HepG2 (cell line): Measurements from ENCODE around the gene ABCB6. TPM values are rescaled to one million over a fixed set of nuclear protein-coding genes. Genes with fewer than 3 reads are reported as not detected.

ENCODE experiments used
- ATAC-seq: fragments of 200-7000 bp; cut with Tn5 transposase; 3 replicates; pipeline ENCODE4 v1.9.1; 2020; ENCODE audit warnings: mild to moderate bottlenecking, moderate library complexity
- BruUV-seq: library from RNA; stranded (reverse); fragments of 400-500 nt; replicated peaks from 2 replicates; lab custom pipeline; 2021; lab: Mats Ljungman, UMichigan
- CTCF ChIA-PET: fragments of 300-600 bp; formaldehyde crosslinking; extraction: SDS; loops from one replicate; lab custom pipeline; 2021; ENCODE audit warnings: low total read pairs, inconsistent platforms, low intra/inter-chr PET ratio; lab: Yijun Ruan, JAX
- POLR2A ChIA-PET: fragments of 350-600 bp; sonication (Branson Sonifier 250); formaldehyde crosslinking; loops from one replicate; lab custom pipeline; 2020; ENCODE audit warnings: antibody characterized with exemption, inconsistent platforms; lab: Yijun Ruan, JAX
- DNase-seq: peaks from one replicate; pipeline ENCODE4 v3.0.0-alpha.2; 2015; ENCODE audit warnings: low spot score
- FAIRE-seq: peaks from 3 replicates; lab custom pipeline; 2011; peaks lifted over from hg19 to GRCh38; lab: Jason Lieb, UNC
- H2AFZ ChIP-seq: one replicate; pipeline ENCODE4 v1.6.1; 2011; ENCODE audit warnings: low read length, inconsistent platforms
- H3K27ac ChIP-seq: fragments of 300-600 bp; 3 replicates; pipeline ENCODE4 v1.8.0; 2011; ENCODE audit warnings: mixed run types, mild to moderate bottlenecking, mixed read lengths, low read length, inconsistent platforms; ENCODE audit not compliant: insufficient read depth; ENCODE audit errors: extremely low read length
- H3K27me3 ChIP-seq, 2 experiments: fragments of 200-600 bp in 1 of 2; 2 replicates in 1 of 2; 3 replicates in 1 of 2; pipeline versions ENCODE4 v1.6.0 to v1.8.0; 2011; ENCODE audit warnings: low read length in 2 of 2, mild to moderate bottlenecking in 2 of 2, moderate library complexity in 2 of 2, inconsistent platforms in 1 of 2; ENCODE audit not compliant: insufficient read depth in 2 of 2, control insufficient read depth in 1 of 2
- H3K36me3 ChIP-seq, 2 experiments: fragments of 200-600 bp in 1 of 2; replicated peaks in 1 of 2; 2 replicates in 1 of 2; 3 replicates in 1 of 2; pipeline versions ENCODE4 v1.5.1 to v1.8.0; 2011; ENCODE audit warnings: low read length in 2 of 2, inconsistent platforms in 1 of 2; ENCODE audit not compliant: insufficient read depth in 2 of 2, control insufficient read depth in 1 of 2
- H3K4me1 ChIP-seq: 2 replicates; pipeline ENCODE4 v1.5.1; 2012; ENCODE audit warnings: low read length, inconsistent platforms; ENCODE audit not compliant: insufficient read depth
- H3K4me2 ChIP-seq: 2 replicates; pipeline ENCODE4 v1.6.0; 2011; ENCODE audit warnings: low read depth, low read length, inconsistent platforms
- H3K4me3 ChIP-seq, 3 experiments: fragments of 200-600 bp in 1 of 3; sonication (generic), shearing (Covaris generic) in 1 of 3; replicated peaks in 1 of 3; 2 replicates each; pipeline ENCODE4 v1.5.1; 2011 to 2016; ENCODE audit warnings: low read length in 3 of 3, inconsistent platforms in 2 of 3, low read depth in 2 of 3, mild to moderate bottlenecking in 2 of 3, control low read depth in 1 of 3, mixed read lengths in 1 of 3; ENCODE audit not compliant: insufficient read depth in 1 of 3
- H3K79me2 ChIP-seq: one replicate; pipeline ENCODE4 v1.6.1; 2011; ENCODE audit warnings: low read length, inconsistent platforms; ENCODE audit not compliant: insufficient read depth
- H3K9ac ChIP-seq: 2 replicates; pipeline ENCODE4 v1.6.0; 2011; ENCODE audit warnings: mild to moderate bottlenecking, low read depth, low read length, inconsistent platforms; ENCODE audit not compliant: insufficient read depth
- H3K9me3 ChIP-seq: 2 replicates; pipeline ENCODE4 v1.5.1; 2012; ENCODE audit warnings: mild to moderate bottlenecking, low read length
- H4K20me1 ChIP-seq: 2 replicates; pipeline ENCODE4 v1.6.0; 2011; ENCODE audit warnings: inconsistent platforms, mild to moderate bottlenecking, low read length, moderate library complexity; ENCODE audit not compliant: insufficient read depth
- CHCHD3 ChIP-seq: sonication (generic); formaldehyde crosslinking; IDR thresholded peaks from 2 replicates; pipeline ENCODE4 v1.8.0; 2022; ENCODE audit warnings: mild to moderate bottlenecking, missing genetic modification reagents, moderate library complexity
- ELF3 ChIP-seq: IDR thresholded peaks from 2 replicates; pipeline ENCODE4 v1.6.1; 2016; ENCODE audit warnings: missing genetic modification reagents, missing compliant biosample characterization
- HMG20B ChIP-seq: conservative IDR thresholded peaks from 2 replicates; pipeline ENCODE4 v1.6.1; 2016; ENCODE audit warnings: missing genetic modification reagents, missing compliant biosample characterization
- HNRNPK ChIP-seq: fragments of 200-400 bp; formaldehyde crosslinking; IDR thresholded peaks from 2 replicates; pipeline ENCODE4 v1.6.1; 2018; ENCODE audit warnings: low read length, low read depth, moderate library complexity, mild to moderate bottlenecking; ENCODE audit not compliant: poor library complexity, severe bottlenecking
- IKZF4 ChIP-seq: sonication (generic); formaldehyde crosslinking; IDR thresholded peaks from 2 replicates; pipeline ENCODE4 v1.5.1; 2020; ENCODE audit warnings: borderline replicate concordance, mild to moderate bottlenecking, low read depth, missing genetic modification reagents; ENCODE audit errors: not compliant biosample characterization
- IRF1 ChIP-seq: sonication (generic); formaldehyde crosslinking; IDR thresholded peaks from 2 replicates; pipeline ENCODE4 v1.4.0; 2020; ENCODE audit warnings: low read depth, mild to moderate bottlenecking, missing genetic modification reagents
- JUN ChIP-seq: sonication (generic); formaldehyde crosslinking; IDR thresholded peaks from 2 replicates; pipeline ENCODE4 v1.4.0; 2020; ENCODE audit warnings: mild to moderate bottlenecking, missing genetic modification reagents
- KAT2B ChIP-seq: fragments of 150-350 bp; IDR thresholded peaks from 2 replicates; pipeline ENCODE4 v1.6.1; 2014; ENCODE audit warnings: low read depth, low read length, borderline replicate concordance
- KDM4B ChIP-seq: sonication (generic); formaldehyde crosslinking; IDR thresholded peaks from 2 replicates; pipeline ENCODE4 v1.4.0; 2020; ENCODE audit warnings: missing genetic modification reagents
- NFE2L1 ChIP-seq: sonication (generic); formaldehyde crosslinking; IDR thresholded peaks from 2 replicates; pipeline ENCODE4 v1.4.0; 2020; ENCODE audit warnings: missing genetic modification reagents, mild to moderate bottlenecking, borderline replicate concordance
- NR2F2 ChIP-seq: IDR thresholded peaks from 2 replicates; pipeline ENCODE4 v1.6.1; 2012; ENCODE audit warnings: low read depth, inconsistent platforms, borderline replicate concordance
- SMYD3 ChIP-seq: sonication (generic); formaldehyde crosslinking; IDR thresholded peaks from 2 replicates; pipeline ENCODE4 v1.8.1; 2023; ENCODE audit warnings: mild to moderate bottlenecking, missing genetic modification reagents
- SP5 ChIP-seq: IDR thresholded peaks from 2 replicates; pipeline ENCODE4 v1.6.1; 2016; ENCODE audit warnings: low read depth, borderline replicate concordance
- ZNF619 ChIP-seq: sonication (generic); formaldehyde crosslinking; IDR thresholded peaks from 2 replicates; pipeline ENCODE4 v1.4.0; 2020; ENCODE audit warnings: mild to moderate bottlenecking, missing genetic modification reagents
- ZNF780A ChIP-seq: sonication (generic); formaldehyde crosslinking; IDR thresholded peaks from 2 replicates; pipeline ENCODE4 v1.8.0; 2022; ENCODE audit warnings: mild to moderate bottlenecking, missing genetic modification reagents, moderate library complexity
- WGBS: methylation state at CpG from one replicate; pipeline ENCODE4 v1.1.6; 2017; ENCODE audit warnings: low lambda C conversion rate; 5-methylcytosine and 5-hydroxymethylcytosine counted together
- in situ Hi-C: cut with HindIII; loops from 2 replicates; pipeline ENCODE4 v1.10.0; 2017; ENCODE audit warnings: low pct_unique_long_range_greater_than_20kb; ENCODE audit not compliant: extremely low pct_ligation_motif_present
- intact Hi-C: fragments of 100-400 bp; cut with micrococcal nuclease; formaldehyde crosslinking; loops from one replicate; pipeline ENCODE4 v1.10.0; 2022; ENCODE audit not compliant: unreplicated experiment
- polyA plus RNA-seq, 8 experiments: library from polyadenylated mRNA; depleted of rRNA in 3 of 8; stranded (reverse) in 7 of 8; unstranded in 1 of 8; fragments of >200 nt; fragmentation: Illumina TruSeq in 4 of 8; extraction: Trizol in 4 of 8; gene quantifications; 2 replicates each; pipeline versions ENCODE4 v1.2.1 to v1.2.3, GENCODE V29; 2011 to 2016; ENCODE audit warnings: low read depth in 4 of 8, missing spikeins in 1 of 8, mixed read lengths in 1 of 8; ENCODE audit not compliant: insufficient read depth in 1 of 8
- total RNA-seq, 5 experiments: library from RNA; depleted of rRNA; stranded (reverse); fragments of >200 nt; fragmentation: Illumina TruSeq; extraction: Trizol; gene quantifications; 2 replicates each; pipeline ENCODE4 v1.2.3, GENCODE V29; 2016; ENCODE audit warnings: low read depth in 1 of 5
- TF ChIP-seq, protein P1 (sequence below): sonication (generic); formaldehyde crosslinking; IDR thresholded peaks from 2 replicates; pipeline ENCODE4 v1.5.0; 2020; ENCODE audit warnings: missing genetic modification reagents
- TF ChIP-seq, protein P2 (sequence below): sonication (generic); formaldehyde crosslinking; IDR thresholded peaks from 2 replicates; pipeline ENCODE4 v1.5.0; 2020; ENCODE audit warnings: missing genetic modification reagents, mild to moderate bottlenecking, borderline replicate concordance

Gene ABCB6
- total and polyA plus RNA-seq, 2 of the 13 experiments (the other 11 are each of a cell fraction or from before 2014, with no cell fraction given), result 91.1 to 137 TPM

DNA sequence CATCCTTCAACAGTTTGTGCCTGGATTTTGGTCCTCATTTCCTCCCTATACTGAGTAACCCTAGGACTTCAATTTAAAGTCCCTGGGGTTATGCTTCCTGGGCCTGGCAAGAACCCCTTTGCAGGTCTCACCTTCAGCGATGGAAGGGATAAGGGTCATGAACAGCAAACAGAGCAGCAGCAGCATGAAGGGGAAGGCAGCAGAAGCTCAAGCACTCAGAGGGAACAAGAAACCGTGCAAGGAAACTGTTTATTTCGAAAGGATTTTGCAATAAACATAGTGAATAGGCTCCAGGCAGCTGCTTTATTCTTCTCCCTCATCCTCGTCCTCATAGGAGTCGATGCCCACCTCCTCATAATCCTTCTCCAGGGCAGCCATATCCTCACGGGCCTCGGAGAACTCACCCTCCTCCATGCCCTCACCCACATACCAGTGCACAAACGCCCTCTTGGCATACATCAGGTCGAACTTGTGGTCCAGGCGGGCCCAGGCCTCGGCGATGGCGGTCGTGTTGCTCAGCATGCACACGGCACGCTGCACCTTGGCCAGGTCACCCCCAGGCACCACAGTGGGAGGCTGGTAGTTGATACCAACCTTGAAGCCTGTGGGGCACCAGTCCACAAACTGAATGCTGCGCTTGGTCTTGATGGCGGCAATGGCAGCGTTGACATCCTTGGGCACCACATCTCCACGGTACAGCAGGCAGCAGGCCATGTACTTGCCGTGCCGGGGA, 31.5 kb upstream of the ABCB6 start (continued):
- TF ChIP-seq, protein P1, sequence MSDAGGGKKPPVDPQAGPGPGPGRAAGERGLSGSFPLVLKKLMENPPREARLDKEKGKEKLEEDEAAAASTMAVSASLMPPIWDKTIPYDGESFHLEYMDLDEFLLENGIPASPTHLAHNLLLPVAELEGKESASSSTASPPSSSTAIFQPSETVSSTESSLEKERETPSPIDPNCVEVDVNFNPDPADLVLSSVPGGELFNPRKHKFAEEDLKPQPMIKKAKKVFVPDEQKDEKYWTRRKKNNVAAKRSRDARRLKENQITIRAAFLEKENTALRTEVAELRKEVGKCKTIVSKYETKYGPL (CRISPR knock-in tag), result no peak
- TF ChIP-seq KAT2B (no peak), ELF3 (CRISPR knock-in tag) (no peak), JUN (CRISPR knock-in tag) (no peak), ZNF619 (CRISPR knock-in tag) (0 out of 2 replicates have a peak, but pooled peaks have one; percentile 11), IKZF4 (CRISPR knock-in tag) (no peak)

DNA sequence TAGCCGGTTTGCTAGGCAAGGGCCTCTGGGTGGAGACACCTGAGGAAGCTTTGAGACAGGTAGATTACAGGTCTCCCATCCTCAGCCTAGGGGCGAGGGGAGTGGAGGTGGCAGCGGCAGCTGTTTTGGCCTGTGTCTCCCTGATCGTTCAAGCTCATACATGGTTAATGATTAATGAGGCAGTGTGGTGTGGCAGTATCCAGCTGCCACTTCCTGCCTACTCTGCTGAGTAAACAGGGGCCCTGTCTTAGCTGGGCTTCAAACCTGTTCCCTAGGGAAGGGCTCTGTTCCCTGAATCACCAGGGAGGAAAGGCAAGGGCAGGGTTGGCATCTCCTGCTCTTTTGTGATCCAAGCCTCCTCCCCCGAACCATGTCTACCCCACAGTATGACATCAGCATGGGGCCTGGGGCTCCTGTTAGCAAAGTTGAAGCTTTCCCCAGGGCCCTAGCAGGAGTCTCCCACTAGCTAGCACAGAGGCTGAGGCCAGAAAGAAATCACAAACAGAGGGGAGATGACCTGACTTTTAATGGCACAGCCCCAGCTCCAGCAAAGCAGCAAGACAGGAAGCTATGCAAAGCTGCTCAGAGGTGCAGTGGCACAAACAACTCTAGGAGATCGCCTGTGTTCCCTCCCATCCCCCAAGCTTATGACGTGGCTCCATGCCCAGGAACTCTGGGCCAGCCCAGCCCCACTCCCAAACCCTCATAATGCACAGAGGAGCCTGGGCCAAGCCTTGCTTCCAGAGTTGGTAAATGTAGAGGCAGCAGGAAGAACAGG, 30.6 kb upstream of the ABCB6 start:
- BruUV-seq, result no TSS peak
- WGBS, result 2% methylated on average over 6 of the region's 7 CpGs
- Histone ChIP-seq H3K79me2 (peaks cover 14% of the 10 kb centered on the region), H3K9ac (peak overlapping the region; percentile 80), H3K27me3 (peaks cover 0 to 11% of the 10 kb centered on the region in 2 experiments; a peak in 3 of 5 replicates), H3K27ac (peak overlapping the region; percentile 91), H4K20me1 (no peaks in the 10 kb centered on the region), H3K9me3 (no peaks in the 10 kb centered on the region), H3K4me1 (peaks cover 82% of the 10 kb centered on the region), H3K36me3 (peaks cover 1 to 13% of the 10 kb centered on the region in 2 experiments; a peak in 4 of 5 replicates), H2AFZ (no peak overlapping the region), H3K4me2 (peak overlapping the region; percentile 94), H3K4me3 (peak overlapping the region; percentile 24 to 61 (median 25))
- in situ Hi-C loops, result no loop called here
- intact Hi-C loops, result loop anchor here (1.0 to 2.0 kb wide), 2 partner anchors 30 to 45 kb away; partner anchors contain the start of gene DNAJB2
- DNase-seq, result peak; percentile 96
- FAIRE-seq, result peak; percentile 100
- ChIA-PET CTCF (interaction anchor here (1.6 kb wide), 1 partner anchor 45 kb away, joined by 5 read pairs; no protein-coding TSS in a partner anchor), POLR2A (interaction anchor here (0.6 to 5.7 kb wide), 34 partner anchors 9 to 467 kb away, joined by 3 to 73 read pairs (median 5); partner anchors contain the start of genes ABCB6, ANKZF1, ATG9A and CNPPD1)
- ATAC-seq, result peak; percentile 85
- TF ChIP-seq IRF1, result no peak
- TF ChIP-seq SP5 (CRISPR knock-in tag), result 0 out of 2 replicates have a peak, but pooled peaks have one; percentile 25
- 0 out of 2 replicates have a peak, but pooled peaks have one; percentile 50 for TF ChIP-seq NR2F2
- TF ChIP-seq, protein P2, sequence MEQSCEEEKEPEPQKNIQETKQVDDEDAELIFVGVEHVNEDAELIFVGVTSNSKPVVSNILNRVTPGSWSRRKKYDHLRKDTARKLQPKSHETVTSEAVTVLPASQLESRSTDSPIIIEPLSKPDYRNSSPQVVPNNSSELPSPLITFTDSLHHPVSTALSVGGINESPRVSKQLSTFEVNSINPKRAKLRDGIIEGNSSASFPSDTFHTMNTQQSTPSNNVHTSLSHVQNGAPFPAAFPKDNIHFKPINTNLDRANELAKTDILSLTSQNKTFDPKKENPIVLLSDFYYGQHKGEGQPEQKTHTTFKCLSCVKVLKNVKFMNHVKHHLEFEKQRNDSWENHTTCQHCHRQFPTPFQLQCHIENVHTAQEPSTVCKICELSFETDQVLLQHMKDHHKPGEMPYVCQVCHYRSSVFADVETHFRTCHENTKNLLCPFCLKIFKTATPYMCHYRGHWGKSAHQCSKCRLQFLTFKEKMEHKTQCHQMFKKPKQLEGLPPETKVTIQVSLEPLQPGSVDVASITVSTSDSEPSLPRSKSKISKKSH (CRISPR knock-in tag), result peak; percentile 91; the same call in 1 of the 2 replicates
- TF ChIP-seq CHCHD3, result no peak
- TF ChIP-seq HNRNPK, result no peak
- TF ChIP-seq SMYD3 (CRISPR knock-in tag), result 0 out of 2 replicates have a peak, but pooled peaks have one; percentile 64
- no peak for TF ChIP-seq NFE2L1 (CRISPR knock-in tag)
- no peak; the same call in 1 of the 2 replicates for TF ChIP-seq ZNF780A (CRISPR knock-in tag)
- no peak for TF ChIP-seq HMG20B (CRISPR knock-in tag)
- TF ChIP-seq KDM4B (CRISPR knock-in tag), result peak; percentile 62; the same call in 1 of the 2 replicates
